Heart right ventricle (tissue), 16 donors: Measurements from ENCODE around the gene NMUR2. TPM values are rescaled to one million over a fixed set of nuclear protein-coding genes. Genes with fewer than 3 reads are reported as not detected.

Experiments
- ATAC-seq, 8 donors: fragments of 200-7000 bp; cut with Tn5 transposase; one replicate each; pipeline ENCODE4 v1.9.1; 2020; ENCODE audit warnings: mild to moderate bottlenecking in 8 of 8, moderate library complexity in 8 of 8, moderate number of reproducible peaks in 1 of 8
- DNase-seq, 2 donors: peaks; one replicate each; pipeline ENCODE4 v3.0.0-alpha.2; 2020
- H3K27ac ChIP-seq, 10 donors: fragments of 200-600 bp; sonication (generic) in 2 of 10; one replicate each; pipeline versions ENCODE4 v1.5.0 to v1.8.0; 2020 to 2022; ENCODE audit warnings: mild to moderate bottlenecking in 3 of 10
- H3K27me3 ChIP-seq, 7 donors: fragments of 200-600 bp; one replicate each; pipeline ENCODE4 v1.8.0; 2021 to 2022; ENCODE audit warnings: mild to moderate bottlenecking in 2 of 7
- H3K36me3 ChIP-seq, 9 donors: fragments of 200-600 bp; sonication (generic) in 1 of 9; one replicate each; pipeline versions ENCODE4 v1.5.0 to v1.8.0; 2020 to 2022; ENCODE audit warnings: mild to moderate bottlenecking in 2 of 9
- H3K4me1 ChIP-seq, 9 donors: fragments of 200-600 bp; sonication (generic) in 1 of 9; one replicate each; pipeline versions ENCODE4 v1.5.0 to v1.8.0; 2020 to 2022; ENCODE audit warnings: mild to moderate bottlenecking in 4 of 9
- H3K4me3 ChIP-seq, 10 donors: fragments of 200-600 bp; sonication (generic) in 2 of 10; one replicate each; pipeline versions ENCODE4 v1.5.0 to v1.8.0; 2020 to 2022; ENCODE audit warnings: mild to moderate bottlenecking in 7 of 10, moderate library complexity in 2 of 10
- H3K9me3 ChIP-seq, 11 donors: fragments of 200-600 bp in 10 of 11; sonication (generic) in 2 of 11; one replicate each; pipeline versions ENCODE4 v1.5.0 to v1.8.0; 2013 to 2022; ENCODE audit warnings: mild to moderate bottlenecking in 2 of 11, control low read depth in 1 of 11, moderate library complexity in 1 of 11
- WGBS, 2 donors: extraction: QIAGEN DNeasy Blood & Tissue Kit; methylation state at CpG; one replicate each; pipeline ENCODE4 v1.1.7; 2013; ENCODE audit warnings: inconsistent platforms in 1 of 2; 5-methylcytosine and 5-hydroxymethylcytosine counted together
- intact Hi-C, 10 donors: fragments of 100-400 bp; cut with DNase I; formaldehyde crosslinking; loops; one replicate each; pipeline versions ENCODE4 v1.11.1 to v1.14.2; 2022
- polyA plus RNA-seq, 2 donors: library from polyadenylated mRNA; stranded (reverse); fragments of 200-250 nt; gene quantifications; one replicate each; pipeline ENCODE4 v1.2.3, GENCODE V29; 2013
- total RNA-seq, 10 donors: library from RNA; stranded (reverse); fragmentation: NEBNext Ultra II Directional in 3 of 10; extraction: Animal tissue kit (Norgen Biotek cat#: 25700) in 3 of 10; gene quantifications; one replicate each; pipeline versions ENCODE4 v1.2.1 to v1.2.4, GENCODE V29; 2021 to 2023
- TF ChIP-seq, protein P1 (sequence below), 9 donors: fragments of 200-600 bp; sonication (generic) in 2 of 9; IDR thresholded peaks; one replicate each; pipeline versions ENCODE4 v1.5.0 to v1.8.0; 2021 to 2022; ENCODE audit warnings: antibody characterized with exemption in 9 of 9, mild to moderate bottlenecking in 5 of 9, moderate library complexity in 1 of 9
- donor health status: Arrhythmogenic right ventricular cardiomyopathy.
- donor health status: ischemic (EF 13 %, LVEDD 7.1; RV severe dilation, severe dysfunction).
- donor health status: healthy with polysubstance abuse.
- donor health status: DM: no; HTN: yes; CAD: no.
- donor health status: DM: no; HTN: no; CAD: no.
- donor health status: ischemic (EF 25% LVEDD 6.9; RV normal size, moderate dysfunction).
- donor health status: ischemic (EF 25% LVEDD 5.7; RV mildly dilated, moderate dysfunction).
- donor health status: healthy.
- donor health status: DM: yes; HTN: yes; CAD: no.
- donor health status: Ischemic cardiomyopathy.
- donor health status: ischemic (EF 35%, LVEDD 5.7; RV mildly dilated, moderate dysfunction).
- donor health status: nonischemic (EF 11% LVEDD 7.7; RV severe dilation, severe dysfunction).
- donor health status: DM: yes; HTN: yes; CAD: no.
- donor health status: PGD.
- donor health status: ischemic (EF 29% LVEDD 5.4; RV normal size, mild dysfunction).
- donor health status: nonischemic (EF 23%, LVEDD 6.1; RV moderate dilation, normal function).

Gene NMUR2
- total and polyA plus RNA-seq, 12 donors, result 0.15 TPM; not detected in 11

DNA sequence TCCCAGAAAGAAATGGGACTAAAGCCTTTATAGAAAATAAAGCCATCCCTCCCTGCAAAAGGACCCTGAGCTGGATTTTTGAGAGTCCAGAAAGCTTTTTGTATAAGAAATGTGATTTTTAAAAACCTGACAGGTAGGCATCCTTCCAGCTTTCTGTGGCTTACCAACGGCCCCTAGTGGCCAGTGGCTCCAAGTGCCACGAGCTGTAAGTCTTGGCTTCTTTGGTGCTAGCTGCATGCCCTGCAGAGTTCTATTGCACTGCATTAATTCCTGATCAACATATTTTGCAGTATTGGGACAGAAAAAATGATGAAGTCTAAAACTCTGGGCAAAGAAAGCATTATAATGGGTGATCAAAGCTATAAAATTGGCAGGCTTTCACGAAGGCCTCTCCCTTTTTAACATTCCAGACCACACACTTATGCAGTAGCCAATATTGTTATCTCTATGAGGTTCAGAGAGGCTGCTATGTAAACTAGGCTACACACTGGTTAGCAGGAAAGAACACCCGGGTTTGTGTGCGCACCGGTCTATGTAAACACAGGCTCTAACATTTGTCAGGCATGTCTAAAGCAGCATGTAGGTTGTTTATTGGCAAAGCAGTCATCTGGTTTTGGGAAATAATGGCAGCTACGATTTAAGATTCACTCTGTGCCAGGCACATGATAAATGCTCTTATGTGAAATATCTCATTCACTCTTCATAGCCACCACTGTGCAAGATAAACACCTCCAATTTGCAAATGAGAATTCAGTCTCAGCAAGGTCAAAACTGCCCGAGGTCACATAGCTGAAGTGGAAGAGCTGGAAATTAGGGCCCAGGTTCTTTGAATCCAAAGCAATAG, 55.2 kb downstream of the NMUR2 start:
- Histone ChIP-seq H3K27ac (peak overlapping the region in 1 of 10 donors; percentile 20), H3K27me3 (no peaks in the 10 kb centered on the region), H3K4me3 (no peak overlapping the region), H3K36me3 (no peaks in the 10 kb centered on the region), H3K4me1 (peaks cover 0 to 11% (median 5%) of the 10 kb centered on the region in 9 donors), H3K9me3 (no peaks in the 10 kb centered on the region)
- peak in 6 of 8 donors; percentile 50 to 85 (median 72) for ATAC-seq
- WGBS, 2 donors, result 21 to 23% methylated on average over 8 of the region's 8 CpGs
- intact Hi-C loops, result loop anchor here in 5 of 10 donors (5.0 to 10.0 kb wide), 4 partner anchors 205 to 528 kb away; no protein-coding TSS in a partner anchor
- TF ChIP-seq, protein P1, sequence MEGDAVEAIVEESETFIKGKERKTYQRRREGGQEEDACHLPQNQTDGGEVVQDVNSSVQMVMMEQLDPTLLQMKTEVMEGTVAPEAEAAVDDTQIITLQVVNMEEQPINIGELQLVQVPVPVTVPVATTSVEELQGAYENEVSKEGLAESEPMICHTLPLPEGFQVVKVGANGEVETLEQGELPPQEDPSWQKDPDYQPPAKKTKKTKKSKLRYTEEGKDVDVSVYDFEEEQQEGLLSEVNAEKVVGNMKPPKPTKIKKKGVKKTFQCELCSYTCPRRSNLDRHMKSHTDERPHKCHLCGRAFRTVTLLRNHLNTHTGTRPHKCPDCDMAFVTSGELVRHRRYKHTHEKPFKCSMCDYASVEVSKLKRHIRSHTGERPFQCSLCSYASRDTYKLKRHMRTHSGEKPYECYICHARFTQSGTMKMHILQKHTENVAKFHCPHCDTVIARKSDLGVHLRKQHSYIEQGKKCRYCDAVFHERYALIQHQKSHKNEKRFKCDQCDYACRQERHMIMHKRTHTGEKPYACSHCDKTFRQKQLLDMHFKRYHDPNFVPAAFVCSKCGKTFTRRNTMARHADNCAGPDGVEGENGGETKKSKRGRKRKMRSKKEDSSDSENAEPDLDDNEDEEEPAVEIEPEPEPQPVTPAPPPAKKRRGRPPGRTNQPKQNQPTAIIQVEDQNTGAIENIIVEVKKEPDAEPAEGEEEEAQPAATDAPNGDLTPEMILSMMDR (IDR thresholded peaks at IDR 0.05), result peak; percentile 59 to 83 (median 76)
- DNase-seq, result peak; percentile 10 to 28
